ENCODE results near the gene HNRNPLL. TPM values are rescaled to one million over a fixed set of nuclear protein-coding genes. Genes with fewer than 3 reads are reported as not detected.

Gene HNRNPLL
- total RNA-seq, 1 experiment from 2014 or later, result 43.2 TPM

DNA sequence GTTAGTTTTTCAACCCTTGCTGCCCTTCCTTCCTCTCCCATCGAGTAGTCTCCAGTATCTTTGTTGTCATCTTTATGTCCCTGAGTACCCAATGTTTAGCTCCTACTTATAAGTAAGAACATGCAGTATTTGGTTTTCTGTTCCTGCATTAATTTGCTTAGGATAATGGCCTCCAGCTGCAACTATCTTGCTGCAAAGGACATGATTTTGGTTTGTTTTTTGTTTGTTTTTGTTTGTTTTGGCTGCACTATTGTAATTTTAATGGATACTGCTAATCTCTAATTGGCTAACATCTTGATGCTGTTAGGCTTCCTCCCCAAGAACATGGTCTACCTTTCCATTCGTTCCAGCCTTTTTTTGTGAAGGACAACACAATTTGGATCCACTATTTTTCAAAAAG is 31.2 kb upstream of the HNRNPLL start:
- Histone ChIP-seq H3K4me1 (ENCODE audit: control insufficient read depth in 1 of 2, insufficient read depth in 2 of 2, low read length in 2 of 2) (no peaks in the 10 kb centered on the region), H2AFZ (ENCODE audit: low read depth, low read length, poor library complexity, severe bottlenecking) (no peak overlapping the region), H3K4me2 (ENCODE audit: low read length) (no peak overlapping the region), H3K9me2 (ENCODE audit: insufficient read depth) (no peaks in the 10 kb centered on the region), H4K20me1 (ENCODE audit: insufficient read depth) (no peaks in the 10 kb centered on the region), H3K27me3 (ENCODE audit: insufficient read depth, low read length) (no peaks in the 10 kb centered on the region), H3K27ac (ENCODE audit: low read depth, low read length) (no peak overlapping the region), H3K79me2 (ENCODE audit: insufficient read depth, low read length) (no peaks in the 10 kb centered on the region), H3K4me3 (replicated peaks in 1 of 2; ENCODE audit: low read depth in 1 of 2, low read length in 2 of 2) (no peak overlapping the region), H3K9me3 (ENCODE audit: control insufficient read depth in 1 of 2, insufficient read depth in 1 of 2, low read depth in 1 of 2, low read length in 2 of 2) (no peaks in the 10 kb centered on the region), H3K36me3 (ENCODE audit: control insufficient read depth in 1 of 2, insufficient read depth in 2 of 2, low read length in 2 of 2) (no peaks in the 10 kb centered on the region), H3K9ac (ENCODE audit: low read length) (no peak overlapping the region)
- ChIA-PET CTCF (interaction anchor here (0.7 kb wide), 1 partner anchor 31 kb away, joined by 3 read pairs; no protein-coding TSS in a partner anchor), RAD21 (ENCODE audit: low non-redundant PET in 1 of 2, low total read pairs in 2 of 2, uncharacterized antibody in 2 of 2, unreplicated experiment in 2 of 2) (no interaction called here), POLR2A (no interaction called here)
- ATAC-seq, result no peak
- intact Hi-C loops (cut with micrococcal nuclease), result no loop called here
- BruUV-seq (replicated peaks), result no TSS peak
- TF ChIP-seq, protein P1, sequence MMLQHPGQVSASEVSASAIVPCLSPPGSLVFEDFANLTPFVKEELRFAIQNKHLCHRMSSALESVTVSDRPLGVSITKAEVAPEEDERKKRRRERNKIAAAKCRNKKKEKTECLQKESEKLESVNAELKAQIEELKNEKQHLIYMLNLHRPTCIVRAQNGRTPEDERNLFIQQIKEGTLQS (IDR thresholded peaks at IDR 0.05), result no peak
- TF ChIP-seq RAD21 (IDR thresholded peaks at IDR 0.05; ENCODE audit: low read depth), result no peak
- TF ChIP-seq SRF (IDR thresholded peaks at IDR 0.05; ENCODE audit: low read depth), result no peak
- no peak for TF ChIP-seq EZH2 (IDR thresholded peaks at IDR 0.05)
- TF ChIP-seq, protein P2, sequence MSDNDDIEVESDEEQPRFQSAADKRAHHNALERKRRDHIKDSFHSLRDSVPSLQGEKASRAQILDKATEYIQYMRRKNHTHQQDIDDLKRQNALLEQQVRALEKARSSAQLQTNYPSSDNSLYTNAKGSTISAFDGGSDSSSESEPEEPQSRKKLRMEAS (IDR thresholded peaks at IDR 0.05), result no peak
- no peak for TF ChIP-seq YY1 (IDR thresholded peaks at IDR 0.05; ENCODE audit: extremely low read depth, insufficient replicate concordance, low read depth, low read length)
- TF ChIP-seq CEBPB (IDR thresholded peaks at IDR 0.05; ENCODE audit: low read depth), result no peak
- TF ChIP-seq SIN3A (IDR thresholded peaks at IDR 0.05; ENCODE audit: low read depth), result no peak
- TF ChIP-seq JUND (IDR thresholded peaks at IDR 0.05), result no peak
- TF ChIP-seq FOSL1 (IDR thresholded peaks at IDR 0.05; ENCODE audit: low read depth), result no peak
- TF ChIP-seq, protein P3, sequence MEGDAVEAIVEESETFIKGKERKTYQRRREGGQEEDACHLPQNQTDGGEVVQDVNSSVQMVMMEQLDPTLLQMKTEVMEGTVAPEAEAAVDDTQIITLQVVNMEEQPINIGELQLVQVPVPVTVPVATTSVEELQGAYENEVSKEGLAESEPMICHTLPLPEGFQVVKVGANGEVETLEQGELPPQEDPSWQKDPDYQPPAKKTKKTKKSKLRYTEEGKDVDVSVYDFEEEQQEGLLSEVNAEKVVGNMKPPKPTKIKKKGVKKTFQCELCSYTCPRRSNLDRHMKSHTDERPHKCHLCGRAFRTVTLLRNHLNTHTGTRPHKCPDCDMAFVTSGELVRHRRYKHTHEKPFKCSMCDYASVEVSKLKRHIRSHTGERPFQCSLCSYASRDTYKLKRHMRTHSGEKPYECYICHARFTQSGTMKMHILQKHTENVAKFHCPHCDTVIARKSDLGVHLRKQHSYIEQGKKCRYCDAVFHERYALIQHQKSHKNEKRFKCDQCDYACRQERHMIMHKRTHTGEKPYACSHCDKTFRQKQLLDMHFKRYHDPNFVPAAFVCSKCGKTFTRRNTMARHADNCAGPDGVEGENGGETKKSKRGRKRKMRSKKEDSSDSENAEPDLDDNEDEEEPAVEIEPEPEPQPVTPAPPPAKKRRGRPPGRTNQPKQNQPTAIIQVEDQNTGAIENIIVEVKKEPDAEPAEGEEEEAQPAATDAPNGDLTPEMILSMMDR (IDR thresholded peaks at IDR 0.05 in 2 of 3, conservative IDR thresholded peaks at IDR 0.05 in 1 of 3; ENCODE audit: borderline replicate concordance in 1 of 3, insufficient read depth in 1 of 3, low read depth in 2 of 3, low read length in 2 of 3), result no peak
- no peak for TF ChIP-seq POLR2A (IDR thresholded peaks at IDR 0.05; ENCODE audit: borderline replicate concordance, extremely low read depth, insufficient read depth, insufficient read length)
- DNase-seq (ENCODE audit: low read depth, low spot score), result no peak
